Ovary (tissue), 3 donors: ENCODE measurements around the gene FEZF2.

Source experiments
- CTCF ChIP-seq, 3 donors: fragments of 450-650 bp in 2 of 3; fragments of 200-600 bp in 1 of 3; IDR thresholded peaks; one replicate each; pipeline versions ENCODE4 v1.5.1 to v1.8.0; 2016 to 2022; ENCODE audit warnings: antibody characterized with exemption in 3 of 3, mild to moderate bottlenecking in 1 of 3
- POLR2A ChIP-seq: fragments of 450-650 bp; IDR thresholded peaks from one replicate; pipeline ENCODE4 v1.6.1; 2017; ENCODE audit warnings: antibody characterized with exemption, mild to moderate bottlenecking, moderate library complexity
- donor health status: DM: no; HTN: no; CAD: no.

- no peak for TF ChIP-seq POLR2A
- no peak for TF ChIP-seq CTCF (IDR thresholded peaks at IDR 0.05)
Observed at GRCh38 chr3:62361824-62362223, 11.5 kb downstream of the FEZF2 start.
